GM18951 (cell line): ENCODE measurements around the gene ZNF865.
A peak's percentile ranks its signal among the peaks of the same experiment; 100 is the strongest.

Source experiments
- POLR2A ChIP-seq: IDR thresholded peaks from 4 replicates; pipeline ENCODE4 v1.6.1; 2011; ENCODE audit warnings: mild to moderate bottlenecking; ENCODE audit not compliant: insufficient read length, insufficient read depth; ENCODE audit errors: extremely low read depth
- in situ Hi-C: fragments of 300-500 bp; cut with MboI; formaldehyde crosslinking; loops from one replicate; pipeline ENCODE4 v1.12.0; 2022; ENCODE audit warnings: low sequenced_read_pairs, mixed read lengths, inconsistent platforms; ENCODE audit not compliant: unreplicated experiment

Gene ZNF865

GRCh38 chr19:55619286-55619685 is 13.8 kb downstream of the ZNF865 start:
- in situ Hi-C loops: no loop called here
- TF ChIP-seq POLR2A: no peak

GRCh38 chr19:55620410-55621204 is 15.2 kb downstream of the ZNF865 start:
- in situ Hi-C loops: no loop called here
- TF ChIP-seq POLR2A: no peak

GRCh38 chr19:55621205-55621672 is 15.8 kb downstream of the ZNF865 start:
- no peak for TF ChIP-seq POLR2A
- in situ Hi-C loops: no loop called here

- no peak for TF ChIP-seq POLR2A
- in situ Hi-C loops: no loop called here
These were observed 16.3 kb downstream of the ZNF865 start for GRCh38 chr19:55621673-55622231.

GRCh38 chr19:55622242-55622969 is 17.0 kb downstream of the ZNF865 start:
- in situ Hi-C loops: no loop called here
- no peak for TF ChIP-seq POLR2A

GRCh38 chr19:55623130-55623529 is 17.7 kb downstream of the ZNF865 start:
- in situ Hi-C loops: no loop called here
- no peak for TF ChIP-seq POLR2A

- no peak for TF ChIP-seq POLR2A
- in situ Hi-C loops: no loop called here
These were observed 18.1 kb downstream of the ZNF865 start for GRCh38 chr19:55623561-55623960.

- TF ChIP-seq POLR2A: peak; percentile 83
- in situ Hi-C loops: no loop called here
These were observed 18.9 kb downstream of the ZNF865 start, which contains the start of gene ZNF784 for GRCh38 chr19:55624109-55625003. ZNF784 (minus strand) TSS chr19:55624566; CDS start chr19:55624561, 5 bp downstream.

GRCh38 chr19:55625004-55625326 is 19.5 kb downstream of the ZNF865 start:
- in situ Hi-C loops: no loop called here

GRCh38 chr19:55626350-55626749 is 20.9 kb downstream of the ZNF865 start:
- in situ Hi-C loops: no loop called here
- TF ChIP-seq POLR2A: no peak

More at GRCh38 chr19:55625004-55625326, 19.5 kb downstream of the ZNF865 start:
- TF ChIP-seq POLR2A: no peak

- in situ Hi-C loops: loop anchor here (5.0 kb wide), 1 partner anchor 130 kb away; no protein-coding TSS in a partner anchor
- no peak for TF ChIP-seq POLR2A
These were observed 27.0 kb downstream of the ZNF865 start for GRCh38 chr19:55632463-55632834.

GRCh38 chr19:55633861-55634260 is 28.4 kb downstream of the ZNF865 start:
- no peak for TF ChIP-seq POLR2A
- in situ Hi-C loops: loop anchor here (5.0 kb wide), 1 partner anchor 132 kb away; no protein-coding TSS in a partner anchor

- in situ Hi-C loops: no loop called here
- no peak for TF ChIP-seq POLR2A
These were observed 29.9 kb downstream of the ZNF865 start for GRCh38 chr19:55635334-55635717.

- TF ChIP-seq POLR2A: no peak
- in situ Hi-C loops: no loop called here
These were observed 30.5 kb downstream of the ZNF865 start for GRCh38 chr19:55635856-55636440.
